Kidney epithelial cell (primary cell): ENCODE measurements around the gene ATPAF1. TPM values are rescaled to one million over a fixed set of nuclear protein-coding genes. Genes with fewer than 3 reads are reported as not detected.
"Not testable (repeated sequence)": the region's sequence is repeated elsewhere in the genome, so short reads cannot be mapped to it uniquely, and the experiment has no call there.

Experiments used
- DNase-seq: peaks from one replicate; pipeline ENCODE4 v3.0.0-alpha.2; 2010; ENCODE audit warnings: low read depth
- H3K27me3 ChIP-seq: 2 replicates; pipeline ENCODE4 v1.6.0; 2011; ENCODE audit warnings: low read length; ENCODE audit not compliant: control insufficient read depth, insufficient read depth
- H3K36me3 ChIP-seq: 2 replicates; pipeline ENCODE4 v1.5.1; 2011; ENCODE audit warnings: low read length; ENCODE audit not compliant: control insufficient read depth, insufficient read depth
- H3K4me3 ChIP-seq: 2 replicates; pipeline ENCODE4 v1.5.1; 2011; ENCODE audit warnings: low read depth, mild to moderate bottlenecking, control low read depth, low read length
- CTCF ChIP-seq: IDR thresholded peaks from 2 replicates; pipeline ENCODE4 v1.5.1; 2011; ENCODE audit warnings: mild to moderate bottlenecking, moderate library complexity, low read length, control low read depth, inconsistent platforms; ENCODE audit not compliant: insufficient read depth, poor library complexity, severe bottlenecking
- total RNA-seq: library from RNA; depleted of rRNA; stranded (reverse); fragments of >200 nt; gene quantifications from 2 replicates; pipeline ENCODE4 v1.2.3, GENCODE V29; 2015

Gene ATPAF1
- total RNA-seq, 1 donor from 2014 or later = 31.3 TPM

GRCh38 chr1:46665983-46666382, 2.2 kb downstream of the ATPAF1 start:
- Histone ChIP-seq H3K36me3 (no peaks in the 10 kb centered on the region), H3K27me3 (no peaks in the 10 kb centered on the region), H3K4me3 (no peak overlapping the region)
- no peak for TF ChIP-seq CTCF
- no peak for DNase-seq

GRCh38 chr1:46662919-46663318, 5.2 kb downstream of the ATPAF1 start:
- not testable (repeated sequence) for DNase-seq, H3K27me3 ChIP-seq, H3K4me3 ChIP-seq, H3K36me3 ChIP-seq

- H3K27me3 ChIP-seq, DNase-seq, H3K4me3 ChIP-seq, H3K36me3 ChIP-seq: not testable (repeated sequence)
Observed at GRCh38 chr1:46660116-46660515, 8.0 kb downstream of the ATPAF1 start.

- Histone ChIP-seq H3K27me3 (no peaks in the 10 kb centered on the region), H3K4me3 (no peak overlapping the region), H3K36me3 (no peaks in the 10 kb centered on the region)
- DNase-seq = no peak
- TF ChIP-seq CTCF = no peak
Observed at GRCh38 chr1:46659307-46659870, 8.8 kb downstream of the ATPAF1 start.

- H3K36me3 ChIP-seq = no peaks in the 10 kb centered on the region
Observed at GRCh38 chr1:46657775-46658174, 10.4 kb downstream of the ATPAF1 start.

GRCh38 chr1:46656643-46657042, 11.5 kb downstream of the ATPAF1 start:
- TF ChIP-seq CTCF = no peak
- no peak overlapping the region for H3K4me3 ChIP-seq
- DNase-seq = no peak
- no peaks in the 10 kb centered on the region for H3K36me3 ChIP-seq
- H3K27me3 ChIP-seq = no peaks in the 10 kb centered on the region

More at GRCh38 chr1:46657775-46658174, 10.4 kb downstream of the ATPAF1 start:
- Histone ChIP-seq H3K27me3 (no peaks in the 10 kb centered on the region), H3K4me3 (no peak overlapping the region)
- TF ChIP-seq CTCF = no peak
- no peak for DNase-seq

- no peak for TF ChIP-seq CTCF
- no peak for DNase-seq
- H3K4me3 ChIP-seq = no peak overlapping the region
- no peaks in the 10 kb centered on the region for H3K27me3 ChIP-seq
- no peaks in the 10 kb centered on the region for H3K36me3 ChIP-seq
Observed at GRCh38 chr1:46655848-46656247, 12.3 kb downstream of the ATPAF1 start.

- H3K27me3 ChIP-seq, DNase-seq, H3K36me3 ChIP-seq: not testable (repeated sequence)
Observed at GRCh38 chr1:46654698-46655097, 13.5 kb downstream of the ATPAF1 start.

More at GRCh38 chr1:46654698-46655097, 13.5 kb downstream of the ATPAF1 start:
- not testable (repeated sequence) for H3K4me3 ChIP-seq
